Stimulated activated memory B cell treated with anti-CD40 and anti-IgM and Interleukin-4, amounts not matched to agents 10 μg/mL and 1 μg/mL and 100 μg/mL, for 72 hours (primary cell): ENCODE results near the gene HIVEP3.

ENCODE experiments used
- ATAC-seq: fragments of 150-1000 bp; cut with Tn5 transposase; 2 replicates; pipeline ENCODE4 v1.10.0; 2021
- H3K27ac Mint-ChIP-seq: one replicate; pipeline ENCODE4 v1.8.0; 2022; ENCODE audit warnings: mild to moderate bottlenecking, mixed read lengths
- H3K27me3 Mint-ChIP-seq: one replicate; pipeline ENCODE4 v1.8.0; 2022; ENCODE audit warnings: mixed read lengths
- H3K36me3 Mint-ChIP-seq: one replicate; pipeline ENCODE4 v1.8.0; 2022; ENCODE audit warnings: mixed read lengths
- H3K4me1 Mint-ChIP-seq: one replicate; pipeline ENCODE4 v1.8.0; 2022; ENCODE audit warnings: mixed read lengths
- H3K4me3 Mint-ChIP-seq: one replicate; pipeline ENCODE4 v1.8.0; 2022; ENCODE audit warnings: mild to moderate bottlenecking, moderate library complexity, mixed read lengths
- H3K9me3 Mint-ChIP-seq: one replicate; pipeline ENCODE4 v1.8.0; 2022; ENCODE audit warnings: mixed read lengths

The HIVEP3 gene

GRCh38 chr1:41481109-41481775 is 437.5 kb downstream of the HIVEP3 start:
- no peak for ATAC-seq

DNA sequence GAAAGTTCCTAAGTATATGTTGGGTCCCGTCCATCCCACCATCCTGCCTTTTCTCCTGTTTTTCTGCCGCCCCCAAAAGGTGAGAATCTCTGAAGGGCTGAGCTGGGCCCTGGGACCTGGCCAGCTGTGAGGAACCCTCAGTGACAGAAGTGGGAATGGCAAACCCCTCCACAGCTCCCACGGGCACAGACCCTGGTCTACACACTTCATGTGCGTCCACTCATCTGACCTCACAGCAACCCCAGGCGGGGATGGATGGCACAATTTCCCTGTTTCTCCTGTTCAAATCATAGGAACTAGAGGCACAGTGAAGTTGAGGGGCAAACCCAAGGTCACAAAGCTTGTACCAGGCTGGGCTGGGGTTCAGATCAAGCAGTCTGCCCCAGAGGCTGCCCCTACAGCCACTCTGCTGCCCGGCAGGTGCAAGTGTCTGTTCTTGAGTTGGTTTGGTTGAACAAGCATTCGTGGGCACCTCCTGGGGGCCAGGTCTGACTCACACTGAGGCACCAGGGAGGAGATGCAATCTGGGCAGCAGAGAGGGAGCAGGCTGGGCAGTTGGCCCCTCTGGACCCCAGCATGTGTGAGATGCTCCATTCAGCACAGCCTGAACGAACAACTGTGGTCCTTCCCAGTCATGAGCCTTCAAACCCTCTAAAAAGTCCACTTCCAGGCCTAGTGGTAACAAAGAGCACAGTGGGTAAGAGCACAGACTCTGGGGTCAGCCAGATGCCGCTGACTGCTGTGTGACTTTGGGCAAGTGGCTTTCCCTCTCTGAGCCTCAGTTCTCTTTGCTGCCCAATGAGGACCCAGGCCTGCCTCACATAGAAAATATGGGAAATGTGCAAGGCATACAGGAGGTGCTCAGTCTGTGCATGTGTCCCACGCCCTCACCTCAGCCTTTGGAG is 438.3 kb downstream of the HIVEP3 start:
- Mint-ChIP-seq H3K36me3 (no peaks in the 10 kb centered on the region), H3K27ac (no peak overlapping the region), H3K4me3 (no peak overlapping the region), H3K4me1 (peaks cover 7% of the 10 kb centered on the region), H3K27me3 (peaks cover 34% of the 10 kb centered on the region), H3K9me3 (no peaks in the 10 kb centered on the region)
- ATAC-seq = no peak

More at GRCh38 chr1:41481109-41481775, 437.5 kb downstream of the HIVEP3 start:
- Mint-ChIP-seq H3K27me3 (peaks cover 34% of the 10 kb centered on the region), H3K4me3 (no peak overlapping the region), H3K27ac (no peak overlapping the region), H3K36me3 (no peaks in the 10 kb centered on the region), H3K9me3 (no peaks in the 10 kb centered on the region), H3K4me1 (peaks cover 11% of the 10 kb centered on the region)

GRCh38 chr1:41479808-41480160 is 438.9 kb downstream of the HIVEP3 start:
- ATAC-seq = no peak
- Mint-ChIP-seq H3K4me3 (no peak overlapping the region), H3K27ac (no peak overlapping the region), H3K9me3 (no peaks in the 10 kb centered on the region), H3K4me1 (peaks cover 7% of the 10 kb centered on the region), H3K27me3 (peaks cover 41% of the 10 kb centered on the region), H3K36me3 (no peaks in the 10 kb centered on the region)

GRCh38 chr1:41479000-41479807 is 439.5 kb downstream of the HIVEP3 start:
- Mint-ChIP-seq H3K4me1 (peaks cover 5% of the 10 kb centered on the region), H3K27me3 (peaks cover 39% of the 10 kb centered on the region), H3K27ac (no peak overlapping the region), H3K4me3 (no peak overlapping the region), H3K36me3 (no peaks in the 10 kb centered on the region), H3K9me3 (no peaks in the 10 kb centered on the region)
- no peak for ATAC-seq

DNA sequence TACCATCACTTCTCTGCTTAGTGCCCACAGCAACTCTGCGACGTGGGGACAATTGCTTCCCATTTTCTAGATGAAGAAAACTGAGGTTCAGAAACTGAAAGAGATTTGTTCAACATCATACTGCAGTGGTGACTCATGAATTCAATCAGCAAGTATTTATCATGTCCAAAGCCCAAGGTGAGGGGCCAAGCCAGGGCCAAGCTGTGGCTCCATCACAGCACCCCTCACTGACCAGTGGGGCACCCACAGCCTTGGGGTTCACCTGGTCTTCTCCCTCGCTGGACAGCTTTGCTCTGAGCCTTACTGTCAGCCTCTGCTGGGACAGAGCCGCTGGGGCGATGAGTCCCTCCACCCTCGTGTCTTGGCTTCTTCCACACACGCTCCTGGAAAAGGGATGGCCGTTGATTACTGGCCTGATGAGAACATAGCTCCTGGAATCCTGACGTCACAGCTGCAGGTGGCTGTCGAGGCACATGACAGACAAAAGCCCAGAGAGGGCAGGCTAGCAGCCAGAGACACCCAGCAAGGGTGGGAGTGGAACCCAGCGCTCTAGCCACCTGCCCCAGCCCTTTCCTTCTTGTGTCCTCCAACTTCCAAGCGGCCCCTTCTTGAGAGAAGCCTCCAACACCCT is 440.5 kb downstream of the HIVEP3 start:
- H3K27me3 Mint-ChIP-seq = peaks cover 32% of the 10 kb centered on the region
- ATAC-seq = no peak
- H3K9me3 Mint-ChIP-seq = no peaks in the 10 kb centered on the region
- no peak overlapping the region for H3K4me3 Mint-ChIP-seq
- H3K4me1 Mint-ChIP-seq = no peaks in the 10 kb centered on the region
- no peak overlapping the region for H3K27ac Mint-ChIP-seq
- H3K36me3 Mint-ChIP-seq = no peaks in the 10 kb centered on the region

GRCh38 chr1:41476807-41477361 is 441.8 kb downstream of the HIVEP3 start:
- H3K36me3 Mint-ChIP-seq = no peaks in the 10 kb centered on the region
- no peak for ATAC-seq
- H3K4me1 Mint-ChIP-seq = no peaks in the 10 kb centered on the region
- no peak overlapping the region for H3K4me3 Mint-ChIP-seq
- peaks cover 34% of the 10 kb centered on the region for H3K27me3 Mint-ChIP-seq
- no peaks in the 10 kb centered on the region for H3K9me3 Mint-ChIP-seq
- H3K27ac Mint-ChIP-seq = no peak overlapping the region

GRCh38 chr1:41475859-41476567 is 442.7 kb downstream of the HIVEP3 start:
- Mint-ChIP-seq H3K9me3 (no peaks in the 10 kb centered on the region), H3K36me3 (no peaks in the 10 kb centered on the region), H3K27me3 (peaks cover 39% of the 10 kb centered on the region), H3K4me1 (no peaks in the 10 kb centered on the region), H3K27ac (no peak overlapping the region), H3K4me3 (no peak overlapping the region)
- no peak for ATAC-seq

GRCh38 chr1:41475346-41475745 is 443.4 kb downstream of the HIVEP3 start:
- Mint-ChIP-seq H3K27ac (no peak overlapping the region), H3K4me3 (no peak overlapping the region), H3K4me1 (no peaks in the 10 kb centered on the region), H3K36me3 (no peaks in the 10 kb centered on the region), H3K27me3 (peaks cover 39% of the 10 kb centered on the region), H3K9me3 (no peaks in the 10 kb centered on the region)
- no peak for ATAC-seq

DNA sequence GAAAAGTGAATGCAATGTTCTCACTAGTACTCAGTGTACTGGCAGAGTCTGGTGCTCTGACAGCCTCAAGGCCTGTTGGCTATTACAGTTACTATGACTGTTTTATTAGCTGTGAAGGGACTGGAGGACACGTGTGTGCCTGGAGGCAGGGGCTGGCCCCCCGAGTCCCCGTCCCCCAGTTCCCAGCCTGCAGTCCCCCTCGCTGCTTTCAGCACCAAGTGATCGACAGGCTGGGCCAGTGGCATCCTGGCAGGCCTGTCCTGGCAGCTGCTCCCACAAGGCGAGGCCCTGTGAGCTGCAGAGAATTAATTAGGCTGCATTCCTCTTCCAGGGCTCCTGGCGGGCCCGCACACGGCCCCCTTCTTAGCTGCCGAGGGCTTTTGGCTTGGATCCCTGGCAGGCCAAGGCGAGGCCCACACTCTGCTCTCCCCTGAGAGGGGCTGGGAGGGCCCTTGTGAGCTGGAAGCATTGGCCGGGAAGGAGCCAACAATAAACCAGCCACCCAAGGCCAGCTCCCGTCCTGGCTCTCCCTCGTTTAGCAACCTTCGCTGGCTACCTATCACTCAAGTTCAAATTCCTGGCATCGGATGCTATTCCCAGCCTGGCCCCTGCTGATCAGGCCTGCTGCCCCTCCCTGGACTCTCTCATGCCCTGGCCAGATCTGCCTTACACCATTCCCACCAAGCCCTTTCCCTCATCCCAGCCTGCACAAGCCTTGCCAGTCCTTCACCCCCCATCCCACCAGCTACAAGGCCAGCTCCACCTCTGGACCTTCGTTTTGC is 444.0 kb downstream of the HIVEP3 start:
- Mint-ChIP-seq H3K27me3 (peaks cover 34% of the 10 kb centered on the region), H3K4me1 (no peaks in the 10 kb centered on the region), H3K36me3 (no peaks in the 10 kb centered on the region), H3K9me3 (no peaks in the 10 kb centered on the region), H3K4me3 (no peak overlapping the region), H3K27ac (no peak overlapping the region)
- ATAC-seq = no peak

DNA sequence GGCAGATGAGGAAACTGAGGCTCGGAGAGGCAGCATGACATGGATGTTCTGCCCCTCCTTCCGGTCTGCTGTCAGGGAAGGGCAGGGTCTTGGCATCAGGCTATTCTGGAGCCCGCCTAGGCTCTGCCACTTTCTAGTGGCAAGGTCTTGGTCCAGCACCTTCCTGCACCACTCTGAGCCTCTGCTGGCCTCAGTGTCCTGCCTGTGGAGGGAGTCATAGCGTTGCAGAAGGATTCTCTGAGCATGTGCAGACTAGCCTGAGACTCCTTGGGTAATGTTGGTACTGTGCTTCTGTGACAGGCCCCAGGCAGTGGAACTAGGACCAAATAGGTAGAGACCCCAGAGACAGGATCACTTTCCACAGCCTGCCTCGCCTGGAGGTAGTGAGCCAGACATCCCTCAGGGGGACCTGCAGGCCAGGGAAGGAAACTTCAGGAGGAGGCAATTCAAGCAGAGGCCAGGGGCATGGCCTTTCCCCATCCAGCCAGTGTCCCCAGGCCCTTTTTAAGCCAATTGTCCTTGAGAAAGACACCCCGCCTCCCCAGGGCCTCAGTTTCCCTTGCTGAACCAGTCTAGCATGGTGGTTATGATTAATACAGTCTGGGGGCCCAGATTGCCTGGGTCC is 444.9 kb downstream of the HIVEP3 start:
- Mint-ChIP-seq H3K36me3 (no peaks in the 10 kb centered on the region), H3K9me3 (no peaks in the 10 kb centered on the region), H3K27me3 (peaks cover 29% of the 10 kb centered on the region), H3K27ac (no peak overlapping the region), H3K4me1 (no peaks in the 10 kb centered on the region), H3K4me3 (no peak overlapping the region)
- ATAC-seq = no peak

DNA sequence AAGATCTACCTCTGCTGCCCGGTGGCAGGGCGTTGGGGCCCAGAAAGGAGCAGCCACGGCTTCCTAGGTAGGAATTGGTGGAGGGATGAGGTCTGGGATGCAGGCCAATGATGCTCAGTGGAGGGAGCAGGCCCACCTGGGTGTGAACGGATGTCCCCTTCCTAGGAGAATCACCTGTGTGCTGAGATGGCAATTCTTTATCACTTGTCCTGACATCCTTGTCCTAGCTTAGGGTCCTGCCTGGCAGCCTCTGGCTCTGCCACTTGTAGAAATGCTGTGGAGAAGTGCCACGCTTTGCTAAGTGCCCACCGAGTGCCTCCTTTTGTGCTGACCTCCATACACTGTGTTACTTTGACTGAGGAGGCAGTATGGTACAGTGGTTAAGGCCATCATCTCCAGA is 447.1 kb downstream of the HIVEP3 start:
- no peak for ATAC-seq
- Mint-ChIP-seq H3K36me3 (no peaks in the 10 kb centered on the region), H3K9me3 (no peaks in the 10 kb centered on the region), H3K27ac (no peak overlapping the region), H3K4me1 (no peaks in the 10 kb centered on the region), H3K4me3 (no peak overlapping the region), H3K27me3 (peaks cover 32% of the 10 kb centered on the region)

- Mint-ChIP-seq H3K4me1 (no peaks in the 10 kb centered on the region), H3K27me3 (peaks cover 20% of the 10 kb centered on the region), H3K4me3 (no peak overlapping the region), H3K27ac (no peak overlapping the region), H3K9me3 (no peaks in the 10 kb centered on the region), H3K36me3 (no peaks in the 10 kb centered on the region)
- peak; percentile 6 for ATAC-seq
Measured at GRCh38 chr1:41469706-41470105, 449.0 kb downstream of the HIVEP3 start.

DNA sequence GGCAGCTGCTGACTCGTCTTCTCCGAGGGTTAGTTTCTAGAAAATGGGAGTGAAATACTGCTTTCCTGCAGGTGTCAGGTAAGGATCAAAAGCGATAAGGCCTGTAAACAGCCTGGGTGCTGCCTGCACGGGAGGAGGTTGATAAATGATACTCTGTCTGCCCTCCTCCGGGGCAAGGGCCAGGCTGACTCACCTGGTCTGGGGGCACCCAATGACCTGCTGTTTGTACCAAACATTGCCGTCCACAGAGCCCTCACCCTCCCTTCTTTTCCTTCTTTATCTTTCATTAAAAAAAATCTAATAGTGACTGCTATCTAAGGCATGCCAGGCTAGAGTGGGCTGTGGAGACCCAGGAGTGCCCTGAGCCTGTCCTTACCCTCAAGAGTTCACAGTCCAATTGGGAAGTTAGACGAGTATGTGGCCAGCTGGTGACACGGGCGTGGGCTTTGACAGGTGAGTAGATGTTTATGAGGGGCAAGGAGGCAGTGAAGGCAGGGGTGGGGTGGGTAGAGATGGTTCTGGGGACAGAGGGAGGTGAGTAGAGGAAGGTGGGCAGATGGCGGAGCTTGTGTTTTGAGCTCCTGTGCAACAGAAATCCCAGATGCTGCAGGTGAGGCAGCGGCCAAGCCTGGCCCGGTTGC is 450.5 kb downstream of the HIVEP3 start:
- Mint-ChIP-seq H3K36me3 (no peaks in the 10 kb centered on the region), H3K9me3 (no peaks in the 10 kb centered on the region), H3K27ac (no peak overlapping the region), H3K4me1 (no peaks in the 10 kb centered on the region), H3K4me3 (no peak overlapping the region), H3K27me3 (peaks cover 31% of the 10 kb centered on the region)
- no peak for ATAC-seq
